Globus pallidus (tissue), 1 donor: Measurements from ENCODE around the gene AFF3.
"Not testable (repeated sequence)": the region's sequence is repeated elsewhere in the genome, so short reads cannot be mapped to it uniquely, and the experiment has no call there.

Experiments used
- DNase-seq: peaks from one replicate; pipeline ENCODE4 v3.0.0-alpha.2; 2015; ENCODE audit warnings: low spot score

Gene AFF3, protein sequence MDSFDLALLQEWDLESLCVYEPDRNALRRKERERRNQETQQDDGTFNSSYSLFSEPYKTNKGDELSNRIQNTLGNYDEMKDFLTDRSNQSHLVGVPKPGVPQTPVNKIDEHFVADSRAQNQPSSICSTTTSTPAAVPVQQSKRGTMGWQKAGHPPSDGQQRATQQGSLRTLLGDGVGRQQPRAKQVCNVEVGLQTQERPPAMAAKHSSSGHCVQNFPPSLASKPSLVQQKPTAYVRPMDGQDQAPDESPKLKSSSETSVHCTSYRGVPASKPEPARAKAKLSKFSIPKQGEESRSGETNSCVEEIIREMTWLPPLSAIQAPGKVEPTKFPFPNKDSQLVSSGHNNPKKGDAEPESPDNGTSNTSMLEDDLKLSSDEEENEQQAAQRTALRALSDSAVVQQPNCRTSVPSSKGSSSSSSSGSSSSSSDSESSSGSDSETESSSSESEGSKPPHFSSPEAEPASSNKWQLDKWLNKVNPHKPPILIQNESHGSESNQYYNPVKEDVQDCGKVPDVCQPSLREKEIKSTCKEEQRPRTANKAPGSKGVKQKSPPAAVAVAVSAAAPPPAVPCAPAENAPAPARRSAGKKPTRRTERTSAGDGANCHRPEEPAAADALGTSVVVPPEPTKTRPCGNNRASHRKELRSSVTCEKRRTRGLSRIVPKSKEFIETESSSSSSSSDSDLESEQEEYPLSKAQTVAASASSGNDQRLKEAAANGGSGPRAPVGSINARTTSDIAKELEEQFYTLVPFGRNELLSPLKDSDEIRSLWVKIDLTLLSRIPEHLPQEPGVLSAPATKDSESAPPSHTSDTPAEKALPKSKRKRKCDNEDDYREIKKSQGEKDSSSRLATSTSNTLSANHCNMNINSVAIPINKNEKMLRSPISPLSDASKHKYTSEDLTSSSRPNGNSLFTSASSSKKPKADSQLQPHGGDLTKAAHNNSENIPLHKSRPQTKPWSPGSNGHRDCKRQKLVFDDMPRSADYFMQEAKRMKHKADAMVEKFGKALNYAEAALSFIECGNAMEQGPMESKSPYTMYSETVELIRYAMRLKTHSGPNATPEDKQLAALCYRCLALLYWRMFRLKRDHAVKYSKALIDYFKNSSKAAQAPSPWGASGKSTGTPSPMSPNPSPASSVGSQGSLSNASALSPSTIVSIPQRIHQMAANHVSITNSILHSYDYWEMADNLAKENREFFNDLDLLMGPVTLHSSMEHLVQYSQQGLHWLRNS (N-terminal part only)

DNA sequence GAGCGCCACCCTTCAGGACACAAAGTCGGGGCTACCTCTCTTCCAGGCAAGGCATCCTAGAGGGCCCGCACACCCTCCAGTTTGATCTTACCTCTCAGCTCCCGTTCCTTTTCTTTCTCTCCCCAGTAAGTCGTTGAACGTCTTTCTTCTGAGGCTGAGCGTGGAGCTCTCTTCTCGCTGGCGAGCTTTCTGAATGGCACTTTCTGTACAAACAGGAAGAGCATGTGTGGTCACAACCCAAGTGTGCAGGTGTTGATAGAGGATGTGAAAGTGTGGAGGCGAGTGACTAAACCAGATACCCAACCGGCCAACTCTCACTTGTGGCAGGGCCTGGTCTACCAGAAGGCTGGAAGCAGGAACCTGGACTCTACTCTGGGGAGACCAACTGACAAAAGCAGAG lies at the start of gene AFF3:
Gene AFF3 (minus strand): TSS at position 198 of the 400 bp plus-strand sequence. CDS start 38,136 bp downstream, outside the sequence.
- no peak for DNase-seq

DNA sequence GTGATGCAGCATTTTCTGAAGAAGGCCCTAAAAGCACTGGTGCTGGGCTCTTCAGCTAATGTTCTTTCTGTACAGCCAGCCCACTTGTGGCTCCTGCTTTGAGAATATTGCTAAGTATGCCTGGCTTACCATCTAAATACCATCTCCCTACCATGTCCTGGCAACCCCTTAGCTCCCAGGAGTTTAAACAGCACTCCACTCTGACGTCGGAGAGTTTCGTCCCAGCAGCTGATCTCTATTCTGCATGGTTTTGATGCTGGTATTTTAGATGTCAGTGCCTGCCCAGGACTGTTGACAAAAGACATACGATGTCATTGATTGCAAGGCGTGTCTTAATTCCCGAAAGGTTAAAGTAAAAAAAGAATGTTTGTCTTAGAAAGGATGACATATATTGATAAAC lies 47.0 kb upstream of the AFF3 start:
- no peak for DNase-seq

DNA sequence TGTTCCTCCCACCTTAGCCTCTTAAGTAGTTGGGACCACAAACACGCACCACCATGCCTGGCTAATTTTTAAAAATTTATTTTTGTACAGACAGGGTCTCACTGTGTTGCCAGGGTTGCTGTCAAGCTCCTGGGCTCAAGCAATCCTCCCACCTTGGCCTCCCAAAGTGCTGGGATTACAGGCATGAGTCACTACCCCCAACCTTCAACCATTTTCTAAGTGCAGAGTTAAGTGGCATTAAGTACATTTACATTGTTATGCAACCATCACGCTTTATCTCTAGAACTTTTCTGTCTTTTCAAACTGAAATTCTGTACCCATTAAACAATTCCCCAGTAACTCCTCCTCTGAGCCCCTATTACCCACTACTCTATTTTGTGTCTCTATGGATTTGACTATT lies 45.9 kb upstream of the AFF3 start:
- DNase-seq = no peak

DNA sequence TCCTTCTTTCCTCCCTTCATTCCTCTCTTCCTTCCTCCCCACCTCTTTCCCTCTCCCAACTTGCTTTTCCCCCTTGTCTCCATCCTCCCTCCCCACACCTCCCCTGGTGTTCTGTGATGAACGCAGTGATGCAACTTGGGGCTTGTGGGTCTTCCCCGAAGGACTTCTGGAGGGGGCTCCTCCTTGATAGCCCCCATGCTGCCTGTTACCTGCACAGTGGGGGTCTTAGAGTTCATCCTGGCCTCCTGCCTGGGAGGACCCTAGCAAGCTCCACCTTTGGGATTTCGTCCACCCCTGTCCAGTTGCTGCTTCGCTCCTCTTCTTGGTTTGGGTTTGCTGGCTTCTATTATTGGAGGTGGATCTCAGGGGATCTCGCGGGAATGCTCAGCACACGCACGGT lies 43.7 kb upstream of the AFF3 start:
- no peak for DNase-seq

DNA sequence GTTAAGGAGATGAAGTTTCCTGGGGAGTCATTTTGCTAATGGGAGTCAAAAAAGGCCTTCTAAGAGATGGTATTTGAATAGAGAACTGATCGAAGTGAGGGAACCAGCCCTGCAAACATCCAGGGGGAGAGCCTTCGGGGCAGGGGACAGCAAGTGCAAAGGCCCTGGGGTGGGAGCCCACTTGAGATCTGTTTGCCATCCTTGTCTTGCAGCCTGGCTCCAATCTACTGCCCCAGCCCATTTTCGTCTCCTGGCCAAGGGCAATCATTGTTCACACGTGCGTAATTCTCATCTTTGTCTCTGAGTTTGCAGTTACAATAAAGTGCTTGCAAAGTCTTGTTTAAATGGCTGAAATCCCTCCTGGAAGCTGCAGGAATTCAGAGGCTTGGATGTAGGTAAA lies 43.1 kb upstream of the AFF3 start:
- DNase-seq = no peak

DNA sequence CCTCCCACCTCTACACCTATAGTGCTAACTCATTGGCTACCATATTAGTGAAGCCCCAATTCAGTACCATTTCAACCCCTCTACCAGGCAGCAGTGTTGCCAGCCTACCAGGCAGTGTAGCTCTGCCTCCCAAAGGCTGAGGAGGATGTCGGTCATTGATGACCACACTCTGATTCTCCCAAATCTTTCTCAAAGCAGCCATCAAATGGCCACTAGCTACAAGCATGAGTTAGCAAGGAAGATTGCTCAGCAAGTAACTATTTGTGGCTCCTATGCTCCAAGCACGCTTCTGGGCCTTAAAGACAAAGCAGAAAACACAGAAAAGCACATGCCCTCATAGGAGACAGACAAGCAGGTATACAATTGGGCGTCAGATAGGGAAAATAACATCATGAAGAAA lies 42.7 kb upstream of the AFF3 start:
- no peak for DNase-seq

DNA sequence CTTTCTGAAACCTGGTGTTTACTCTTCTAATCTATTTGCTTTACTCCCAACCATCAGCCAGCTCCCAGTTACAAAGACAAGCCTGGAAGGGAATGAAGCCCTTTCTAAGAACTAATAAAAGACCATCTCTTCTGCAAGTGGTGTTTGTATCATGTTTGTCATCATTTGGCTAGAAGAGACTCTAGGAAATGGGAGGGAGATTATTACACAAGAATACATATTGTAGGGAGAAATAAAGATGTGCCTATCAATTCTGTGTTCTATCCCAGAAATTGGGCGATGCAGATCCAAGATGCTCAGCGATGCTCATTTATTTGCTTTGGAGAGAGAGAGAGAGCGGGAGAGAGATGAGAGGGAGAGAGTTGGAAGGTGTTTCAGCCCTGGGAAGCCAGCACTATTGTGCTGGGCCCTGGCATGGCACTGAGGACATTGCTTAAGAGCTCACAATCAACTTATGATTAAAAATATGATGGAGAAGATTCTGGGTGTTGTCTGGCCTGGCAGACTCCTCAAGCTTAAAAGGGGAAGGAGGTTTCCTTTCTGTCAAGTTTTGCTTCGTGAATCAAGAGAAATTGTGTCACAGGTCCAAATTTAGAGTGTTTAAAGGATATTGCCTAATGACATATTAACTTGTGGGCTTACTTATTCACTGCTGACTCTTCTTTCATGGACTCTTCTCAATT lies 41.8 kb upstream of the AFF3 start:
- DNase-seq = no peak

DNA sequence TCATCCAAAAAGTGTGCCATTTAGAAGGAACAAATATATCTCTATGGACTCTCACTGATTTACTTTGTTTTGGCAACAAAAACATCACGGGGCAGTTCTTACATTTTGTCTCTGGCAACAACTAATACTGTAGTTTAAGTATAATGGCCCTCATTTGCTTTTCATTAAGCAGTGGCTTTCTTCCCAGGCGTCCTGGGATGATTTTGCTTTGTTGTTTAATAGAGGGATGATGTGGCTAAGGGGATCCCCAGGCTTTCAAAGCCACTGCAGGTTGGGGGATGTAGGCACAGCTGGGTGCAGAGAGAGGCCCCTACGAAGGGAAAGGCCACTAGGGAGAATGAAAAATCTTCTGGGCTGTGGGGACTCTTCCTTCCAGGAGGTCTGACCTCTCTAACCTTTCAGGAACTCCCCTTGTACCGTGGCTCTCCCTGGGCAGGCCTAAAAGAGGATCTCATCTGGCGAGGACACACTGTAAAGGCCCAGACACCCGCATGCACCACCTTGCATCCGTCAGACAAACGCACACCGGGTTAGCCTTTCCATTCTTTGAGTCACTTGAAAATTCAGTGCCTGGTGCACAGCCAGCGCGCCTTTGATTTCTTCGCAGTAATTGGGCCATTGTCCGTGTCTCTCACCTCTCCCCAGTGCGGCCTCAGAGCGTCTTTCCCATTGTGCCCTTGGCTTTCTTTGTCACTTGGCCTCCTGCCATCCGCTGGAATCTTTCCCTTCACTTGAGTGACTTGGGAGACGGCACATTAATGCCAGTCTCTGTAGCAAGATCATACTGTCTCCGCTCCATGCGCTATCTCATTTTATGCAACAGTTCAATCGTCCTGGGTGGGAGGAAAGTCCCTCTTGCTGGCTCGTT lies 40.3 kb upstream of the AFF3 start:
- DNase-seq = no peak

DNA sequence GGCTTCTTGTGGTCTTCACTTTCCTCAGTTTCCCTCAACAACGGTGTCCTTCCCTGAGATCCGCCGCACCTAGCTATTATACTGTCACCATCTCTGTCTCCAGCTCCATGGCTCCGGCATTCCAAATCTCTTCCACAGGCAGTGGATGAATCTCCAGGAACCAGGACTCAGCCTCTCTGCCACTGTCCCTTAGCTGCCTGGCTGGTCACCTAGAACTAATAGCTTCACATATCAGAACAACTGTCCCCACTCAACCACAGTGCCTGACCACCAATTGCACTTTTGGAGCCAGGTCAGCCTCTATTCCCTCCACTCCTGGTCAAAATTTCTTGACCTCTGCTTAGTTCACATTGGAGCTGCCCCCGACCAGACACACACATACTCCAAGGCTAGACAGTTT lies 38.1 kb upstream of the AFF3 start:
- no peak for DNase-seq

DNA sequence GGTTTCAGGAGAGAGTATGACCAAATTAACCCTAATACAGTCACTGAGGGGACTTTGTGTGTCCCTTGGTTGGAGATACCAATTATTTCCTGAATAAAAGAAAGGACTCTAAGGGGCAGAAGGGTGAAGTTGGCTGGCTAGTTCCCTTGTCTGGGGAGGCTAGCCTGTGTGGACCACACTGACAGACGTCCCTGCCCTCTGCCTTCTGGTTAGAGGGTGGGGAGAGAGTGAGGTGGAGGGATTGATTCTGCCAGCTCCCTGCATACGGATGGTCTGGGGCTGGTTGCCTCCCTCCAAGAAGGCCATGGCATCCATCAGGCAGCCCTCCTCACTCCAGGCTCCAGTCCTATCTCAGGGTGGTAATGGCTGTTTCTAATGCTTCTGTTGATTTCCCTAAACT lies 37.4 kb upstream of the AFF3 start:
- DNase-seq = no peak

DNA sequence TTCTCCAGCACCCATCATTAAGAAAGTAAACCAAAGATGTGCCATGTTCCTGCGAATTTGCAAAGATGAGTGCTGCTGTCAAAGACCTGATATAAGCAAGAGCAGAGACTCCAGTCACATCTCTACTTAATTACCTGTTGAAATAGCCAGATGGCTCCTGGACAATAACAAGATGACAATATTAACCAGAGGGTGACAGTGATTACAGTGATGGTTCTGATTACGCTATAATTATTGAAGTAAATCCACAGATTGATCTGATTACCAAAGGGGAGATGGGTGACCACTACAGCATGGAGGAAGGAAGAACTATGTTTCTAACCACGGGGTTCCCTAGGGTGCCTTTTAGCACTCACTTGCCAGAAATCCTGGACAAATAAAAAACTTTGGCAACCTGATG lies 36.5 kb upstream of the AFF3 start:
- DNase-seq = no peak

DNA sequence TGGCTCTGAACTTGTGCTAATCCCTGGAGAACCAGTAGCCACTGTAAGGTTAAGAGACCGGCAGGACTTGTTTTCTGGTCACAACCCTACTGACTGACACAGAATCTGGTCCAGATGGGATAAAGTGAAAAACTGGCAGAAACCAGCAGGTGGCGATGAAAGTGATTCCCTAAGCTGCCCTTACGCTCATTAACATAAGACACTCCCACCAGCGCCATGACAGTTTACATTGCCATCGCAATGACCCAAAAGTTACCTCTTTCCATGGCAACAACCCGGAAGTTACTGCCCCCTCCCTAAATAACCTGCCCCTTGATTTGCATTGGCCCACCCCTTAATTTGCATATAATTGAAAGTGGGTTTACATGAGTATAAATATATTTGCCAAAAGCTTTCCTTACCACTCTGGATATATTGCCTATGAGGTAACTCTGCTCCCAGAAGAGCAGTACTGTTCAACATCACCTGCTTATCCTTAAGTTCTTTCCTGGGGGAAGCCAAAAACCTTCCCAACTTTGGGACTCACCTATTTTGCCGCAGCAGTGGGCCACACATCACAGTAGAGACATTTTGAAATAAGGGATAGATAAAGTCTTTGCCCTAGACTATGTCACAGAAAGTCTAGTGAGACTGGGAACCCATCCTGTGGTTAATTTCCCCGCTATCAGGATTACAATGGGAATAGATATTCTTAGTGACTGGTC lies 35.8 kb upstream of the AFF3 start:
- DNase-seq = no peak

DNA sequence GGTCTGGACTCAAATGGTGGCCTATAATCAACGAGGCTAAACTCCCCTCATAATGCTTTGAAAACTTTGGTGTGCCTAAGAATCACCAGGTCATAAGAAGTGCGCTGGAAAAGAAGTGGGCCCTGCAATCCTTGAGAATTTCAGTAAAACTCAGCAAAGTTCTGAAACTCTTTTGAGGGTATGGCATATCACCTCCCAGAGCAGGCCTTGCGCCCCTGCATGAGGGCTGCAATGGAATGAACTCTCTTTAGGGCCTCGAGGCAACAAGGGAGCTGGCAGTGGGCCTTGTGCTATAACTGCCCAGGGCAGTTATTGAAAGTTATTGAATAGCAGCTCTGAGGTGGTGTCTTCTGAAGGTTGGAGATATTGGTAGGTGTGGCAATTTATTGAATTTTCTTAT lies 34.5 kb upstream of the AFF3 start:
- no peak for DNase-seq

DNA sequence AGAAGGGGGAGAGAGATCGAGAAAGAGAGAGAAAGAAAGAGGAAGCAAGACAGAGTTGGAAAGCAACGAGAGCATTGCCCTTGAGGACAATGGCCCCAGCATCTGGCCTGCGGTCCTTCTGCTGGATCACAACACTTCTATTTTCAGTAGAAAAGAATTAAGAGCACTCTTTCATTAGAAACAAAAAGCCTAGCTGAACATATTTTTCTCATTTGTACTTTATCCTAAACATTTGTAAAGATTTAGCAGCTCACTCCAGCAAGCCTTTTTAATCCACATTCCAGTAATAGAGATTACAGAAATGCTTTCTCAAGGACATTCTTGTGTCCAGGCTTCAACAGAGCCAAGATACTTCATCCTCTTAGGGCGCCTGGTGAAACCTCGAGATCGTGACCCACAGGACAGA lies 31.6 kb upstream of the AFF3 start:
- DNase-seq = no peak

DNA sequence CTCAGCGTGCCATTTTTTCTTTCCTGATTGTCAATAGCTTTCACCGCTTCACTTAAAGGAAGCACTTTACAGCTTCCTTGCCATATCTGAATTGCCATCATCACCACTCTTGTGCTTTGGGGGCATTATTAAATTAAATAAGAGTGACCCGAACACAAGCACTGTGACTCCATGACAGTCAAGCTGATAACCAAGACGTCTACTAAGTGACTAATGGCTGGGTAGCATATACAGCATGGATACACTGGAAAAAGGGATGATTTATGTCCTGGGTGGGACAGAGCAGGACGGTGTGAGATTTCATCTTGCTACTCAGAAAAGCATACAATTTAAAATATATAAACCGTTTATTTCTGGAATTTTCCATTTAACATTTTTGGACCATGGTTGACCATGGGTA lies 24.3 kb upstream of the AFF3 start:
- no peak for DNase-seq

DNA sequence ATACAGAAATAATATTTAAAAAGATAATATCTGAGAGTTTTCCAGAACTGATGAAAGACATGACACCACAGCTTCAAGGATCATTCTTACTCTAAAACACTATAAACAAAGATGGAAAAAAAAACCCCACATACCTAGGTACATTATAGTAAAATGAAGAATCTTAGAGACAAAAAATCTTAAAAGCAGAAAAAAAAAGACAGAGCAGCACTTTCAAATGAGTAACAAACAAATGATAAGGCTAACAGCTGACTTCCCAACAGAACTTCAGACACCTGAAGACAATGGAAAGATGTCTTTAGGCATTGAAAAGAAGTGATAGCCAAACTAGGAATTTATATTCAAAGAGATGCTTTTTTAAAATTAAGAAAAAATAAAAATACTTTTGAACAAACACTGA lies 21.2 kb upstream of the AFF3 start:
- no peak for DNase-seq

DNA sequence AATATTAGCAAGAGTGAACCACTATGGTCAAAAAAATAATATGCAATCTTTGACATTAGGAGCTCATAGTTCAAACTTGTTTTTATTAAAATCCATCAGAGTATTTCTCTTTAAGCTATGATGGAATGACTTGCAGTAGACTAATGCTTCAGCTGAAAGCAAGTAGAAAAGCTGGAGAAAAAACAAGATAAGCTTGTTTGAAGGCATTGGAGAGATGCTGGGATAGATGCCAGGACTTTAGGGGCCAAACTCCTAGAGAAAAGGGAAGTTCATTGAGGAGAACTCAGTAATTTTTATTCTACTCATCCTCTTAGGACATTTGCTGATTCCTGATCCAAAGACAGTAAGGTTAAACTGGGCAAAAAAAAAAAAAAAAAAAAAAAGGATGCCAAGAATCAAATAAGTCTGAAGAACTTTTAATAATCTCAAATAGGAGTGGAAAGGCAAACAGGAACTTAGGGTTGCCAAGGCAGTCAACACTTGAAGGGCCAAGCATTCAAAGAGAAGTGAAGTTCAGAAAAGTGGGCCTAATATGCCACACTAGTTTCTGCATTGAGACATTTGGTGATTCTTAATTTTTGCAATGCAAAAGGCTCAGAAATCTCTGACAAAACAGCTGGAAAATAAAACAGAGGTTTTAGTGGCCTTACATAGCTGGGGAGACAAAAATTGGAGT lies 19.7 kb upstream of the AFF3 start:
- peak; percentile 33 for DNase-seq

DNA sequence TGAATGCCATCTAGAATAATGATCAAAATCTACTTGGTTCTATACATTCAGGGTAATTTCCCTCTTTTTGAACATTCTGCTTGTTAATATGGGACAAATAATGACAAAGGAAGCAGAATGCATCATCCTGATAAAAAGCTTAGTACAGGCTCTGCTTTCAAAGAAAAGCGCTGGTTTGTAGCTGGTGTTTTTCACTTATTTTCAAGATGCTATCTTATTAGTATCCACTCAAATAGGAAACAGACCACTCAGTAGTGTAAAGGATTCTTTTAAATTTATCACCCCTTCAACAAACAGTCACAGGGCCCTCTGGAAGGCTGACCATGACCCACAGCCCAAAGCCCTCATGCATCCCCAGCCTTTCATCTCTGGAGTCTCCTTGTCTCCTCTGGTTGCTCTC lies 18.0 kb upstream of the AFF3 start:
- DNase-seq = no peak

DNA sequence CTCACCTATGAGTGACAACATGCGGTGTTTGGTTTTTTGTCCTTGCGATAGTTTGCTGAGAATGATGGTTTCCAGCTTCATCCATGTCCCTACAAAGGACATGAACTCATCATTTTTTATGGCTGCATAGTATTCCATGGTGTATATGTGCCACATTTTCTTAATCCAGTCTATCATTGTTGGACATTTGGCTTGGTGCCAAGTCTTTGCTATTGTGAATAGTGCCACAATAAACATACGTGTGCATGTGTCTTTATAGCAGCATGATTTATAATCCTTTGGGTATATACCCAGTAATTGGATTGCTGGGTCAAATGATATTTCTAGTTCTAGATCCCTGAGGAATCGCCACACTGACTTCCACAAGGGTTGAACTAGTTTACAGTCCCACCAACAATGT lies 9.4 kb upstream of the AFF3 start:
- DNase-seq = not testable (repeated sequence)

DNA sequence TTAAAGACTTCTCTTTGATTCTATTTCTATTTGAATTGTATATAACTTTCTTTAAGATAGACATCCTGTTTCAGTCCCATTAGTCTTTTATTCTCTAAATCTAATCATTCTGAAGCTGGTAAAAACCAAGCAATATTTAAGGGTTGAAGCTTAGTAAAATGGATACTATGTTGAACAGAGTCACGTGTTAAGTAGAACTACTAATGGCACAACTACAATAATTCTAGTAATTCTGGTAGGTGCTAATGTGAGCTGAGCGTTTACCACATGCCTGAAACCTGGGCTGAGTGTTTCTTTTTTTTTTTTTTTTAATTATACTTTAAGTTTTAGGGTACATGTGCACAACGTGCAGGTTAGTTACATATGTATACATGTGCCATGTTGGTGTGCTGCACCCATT lies 8.9 kb upstream of the AFF3 start:
- DNase-seq = no peak
